GM18511 (cell line): ENCODE results near the gene DLK1.

Experiments
- ATAC-seq: cut with Tn5 transposase; IDR thresholded peaks from one replicate; pipeline ENCODE4 v1.9.1; 2021; ENCODE audit warnings: mild to moderate bottlenecking, moderate library complexity; ENCODE audit not compliant: unreplicated experiment

The DLK1 gene

GRCh38 chr14:100731846-100732765, 5.4 kb downstream of the DLK1 start:
- no peak for ATAC-seq

- ATAC-seq: no peak
Measured at GRCh38 chr14:100732766-100733100, 6.0 kb downstream of the DLK1 start.

GRCh38 chr14:100733152-100733850, 6.6 kb downstream of the DLK1 start:
- no peak for ATAC-seq

GRCh38 chr14:100734031-100734990, 7.6 kb downstream of the DLK1 start:
- no peak for ATAC-seq

GRCh38 chr14:100735271-100735670, 8.6 kb downstream of the DLK1 start:
- no peak for ATAC-seq

GRCh38 chr14:100736269-100737180, 9.8 kb downstream of the DLK1 start:
- no peak for ATAC-seq

- ATAC-seq: no peak
Measured at GRCh38 chr14:100737526-100737925, 10.8 kb downstream of the DLK1 start.

- no peak for ATAC-seq
Measured at GRCh38 chr14:100738269-100738691, 11.6 kb downstream of the DLK1 start.

GRCh38 chr14:100738704-100739131, 12.0 kb downstream of the DLK1 start:
- no peak for ATAC-seq

GRCh38 chr14:100739306-100739705, 12.6 kb downstream of the DLK1 start:
- ATAC-seq: no peak

- ATAC-seq: no peak
Measured at GRCh38 chr14:100740196-100740825, 13.6 kb downstream of the DLK1 start.

GRCh38 chr14:100740929-100741328, 14.2 kb downstream of the DLK1 start:
- no peak for ATAC-seq

GRCh38 chr14:100741966-100742365, 15.3 kb downstream of the DLK1 start:
- ATAC-seq: no peak

- no peak for ATAC-seq
Measured at GRCh38 chr14:100746326-100746725, 19.6 kb downstream of the DLK1 start.

GRCh38 chr14:100747021-100747586, 20.4 kb downstream of the DLK1 start:
- ATAC-seq: no peak

GRCh38 chr14:100747736-100748135, 21.0 kb downstream of the DLK1 start:
- no peak for ATAC-seq

- ATAC-seq: no peak
Measured at GRCh38 chr14:100748403-100748802, 21.7 kb downstream of the DLK1 start.

GRCh38 chr14:100748944-100749343, 22.3 kb downstream of the DLK1 start:
- ATAC-seq: no peak

- ATAC-seq: no peak
Measured at GRCh38 chr14:100749967-100750597, 23.4 kb downstream of the DLK1 start.
